ENCODE data around the gene SAA2. TPM values are rescaled to one million over a fixed set of nuclear protein-coding genes. Genes with fewer than 3 reads are reported as not detected.
A peak's percentile ranks its signal among the peaks of the same experiment; 100 is the strongest.

SAA2 gene
- total and polyA plus RNA-seq, 2 donors from 2014 or later, result 4.4 to 82.0 TPM

DNA sequence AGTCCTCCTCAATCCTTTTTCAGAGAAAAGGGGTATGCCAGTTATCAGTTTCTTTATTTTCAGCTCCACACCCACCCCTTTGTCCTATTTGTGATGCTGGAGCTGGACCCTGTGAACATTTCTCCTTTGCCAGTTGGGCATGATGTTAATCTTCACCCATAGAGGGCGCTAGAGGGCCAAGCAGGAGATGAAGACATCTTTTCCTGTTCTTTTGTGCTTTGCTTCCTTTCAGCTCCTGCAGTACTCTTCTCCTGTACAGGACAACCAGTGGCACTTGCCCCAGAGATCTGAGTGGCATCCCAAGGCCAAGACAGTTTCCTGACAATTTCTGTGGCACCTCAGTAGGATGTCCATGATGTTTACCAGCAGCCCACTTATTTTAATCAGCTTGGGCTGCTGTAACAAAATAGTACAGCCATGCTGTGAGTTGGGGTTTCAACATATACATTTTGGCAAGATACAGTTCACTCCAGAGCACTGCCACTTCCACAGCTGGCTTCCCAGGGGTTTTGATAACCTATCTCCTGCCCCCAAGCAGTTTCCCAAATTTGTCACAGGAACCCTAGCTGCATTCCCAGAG, 4.6 kb downstream of the SAA2 start:
- Histone ChIP-seq H3K9me3 (ENCODE audit: control insufficient read depth in 2 of 3, insufficient read depth in 1 of 3, low read length in 3 of 3) (no peaks in the 10 kb centered on the region), H3K36me3 (ENCODE audit: control insufficient read depth in 2 of 3, insufficient read depth in 3 of 3, low read length in 3 of 3) (no peaks in the 10 kb centered on the region), H3K4me1 (ENCODE audit: control insufficient read depth in 2 of 3, insufficient read depth in 2 of 3, low read depth in 1 of 3, low read length in 3 of 3) (no peaks in the 10 kb centered on the region), H3K9ac (ENCODE audit: low read length in 3 of 3) (no peak overlapping the region), H3K4me3 (ENCODE audit: low read length in 3 of 3) (no peak overlapping the region), H3K27me3 (ENCODE audit: control insufficient read depth, insufficient read depth, low read length) (no peaks in the 10 kb centered on the region), H3K27ac (ENCODE audit: low read depth in 2 of 2, low read length in 2 of 2) (no peak overlapping the region)
- DNase-seq (peak in 3 of 5 donors; percentile 31 to 62 (median 43)), FAIRE-seq (no peak)
- TF ChIP-seq, protein P1, sequence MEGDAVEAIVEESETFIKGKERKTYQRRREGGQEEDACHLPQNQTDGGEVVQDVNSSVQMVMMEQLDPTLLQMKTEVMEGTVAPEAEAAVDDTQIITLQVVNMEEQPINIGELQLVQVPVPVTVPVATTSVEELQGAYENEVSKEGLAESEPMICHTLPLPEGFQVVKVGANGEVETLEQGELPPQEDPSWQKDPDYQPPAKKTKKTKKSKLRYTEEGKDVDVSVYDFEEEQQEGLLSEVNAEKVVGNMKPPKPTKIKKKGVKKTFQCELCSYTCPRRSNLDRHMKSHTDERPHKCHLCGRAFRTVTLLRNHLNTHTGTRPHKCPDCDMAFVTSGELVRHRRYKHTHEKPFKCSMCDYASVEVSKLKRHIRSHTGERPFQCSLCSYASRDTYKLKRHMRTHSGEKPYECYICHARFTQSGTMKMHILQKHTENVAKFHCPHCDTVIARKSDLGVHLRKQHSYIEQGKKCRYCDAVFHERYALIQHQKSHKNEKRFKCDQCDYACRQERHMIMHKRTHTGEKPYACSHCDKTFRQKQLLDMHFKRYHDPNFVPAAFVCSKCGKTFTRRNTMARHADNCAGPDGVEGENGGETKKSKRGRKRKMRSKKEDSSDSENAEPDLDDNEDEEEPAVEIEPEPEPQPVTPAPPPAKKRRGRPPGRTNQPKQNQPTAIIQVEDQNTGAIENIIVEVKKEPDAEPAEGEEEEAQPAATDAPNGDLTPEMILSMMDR (IDR thresholded peaks at IDR 0.05; ENCODE audit: borderline replicate concordance, extremely low read depth, insufficient read depth), result peak; percentile 69
- intact Hi-C loops (cut with DNase I), result no loop called here

DNA sequence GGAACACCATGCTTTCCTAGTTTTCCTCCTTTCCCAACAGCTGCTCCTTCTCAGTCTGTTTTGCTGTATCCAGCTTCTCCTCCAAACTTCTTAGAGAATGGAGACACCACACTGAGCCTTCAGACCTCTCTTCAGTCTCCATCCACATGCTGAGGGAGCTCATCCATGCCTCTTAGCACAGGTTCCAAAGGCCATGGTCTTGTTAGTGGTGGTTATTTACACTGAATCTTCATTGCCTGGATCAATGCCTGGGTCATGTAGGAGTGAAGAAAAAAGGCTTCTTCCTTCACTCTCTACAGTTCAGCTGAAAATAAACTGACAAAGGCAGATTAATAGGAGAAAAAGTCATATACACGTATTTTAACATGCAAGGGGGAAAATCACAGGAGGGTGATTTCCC, 8.8 kb downstream of the SAA2 start:
- DNase-seq (no peak), FAIRE-seq (no peak)
- H3K27me3 ChIP-seq (ENCODE audit: control insufficient read depth, insufficient read depth, low read length), result no peaks in the 10 kb centered on the region
- no peak overlapping the region for H3K4me3 ChIP-seq (ENCODE audit: low read length in 3 of 3)
- intact Hi-C loops (cut with DNase I), result no loop called here
- no peak overlapping the region for H3K9ac ChIP-seq (ENCODE audit: low read length in 3 of 3)
- H3K9me3 ChIP-seq (ENCODE audit: control insufficient read depth in 2 of 3, insufficient read depth in 1 of 3, low read length in 3 of 3), result no peaks in the 10 kb centered on the region
- H3K4me1 ChIP-seq (ENCODE audit: control insufficient read depth in 2 of 3, insufficient read depth in 2 of 3, low read depth in 1 of 3, low read length in 3 of 3), result no peaks in the 10 kb centered on the region
- no peaks in the 10 kb centered on the region for H3K36me3 ChIP-seq (ENCODE audit: control insufficient read depth in 2 of 3, insufficient read depth in 3 of 3, low read length in 3 of 3)
- TF ChIP-seq, protein P1 (IDR thresholded peaks at IDR 0.05; ENCODE audit: borderline replicate concordance, extremely low read depth, insufficient read depth), result no peak
- H3K27ac ChIP-seq (ENCODE audit: low read depth in 2 of 2, low read length in 2 of 2), result no peak overlapping the region

DNA sequence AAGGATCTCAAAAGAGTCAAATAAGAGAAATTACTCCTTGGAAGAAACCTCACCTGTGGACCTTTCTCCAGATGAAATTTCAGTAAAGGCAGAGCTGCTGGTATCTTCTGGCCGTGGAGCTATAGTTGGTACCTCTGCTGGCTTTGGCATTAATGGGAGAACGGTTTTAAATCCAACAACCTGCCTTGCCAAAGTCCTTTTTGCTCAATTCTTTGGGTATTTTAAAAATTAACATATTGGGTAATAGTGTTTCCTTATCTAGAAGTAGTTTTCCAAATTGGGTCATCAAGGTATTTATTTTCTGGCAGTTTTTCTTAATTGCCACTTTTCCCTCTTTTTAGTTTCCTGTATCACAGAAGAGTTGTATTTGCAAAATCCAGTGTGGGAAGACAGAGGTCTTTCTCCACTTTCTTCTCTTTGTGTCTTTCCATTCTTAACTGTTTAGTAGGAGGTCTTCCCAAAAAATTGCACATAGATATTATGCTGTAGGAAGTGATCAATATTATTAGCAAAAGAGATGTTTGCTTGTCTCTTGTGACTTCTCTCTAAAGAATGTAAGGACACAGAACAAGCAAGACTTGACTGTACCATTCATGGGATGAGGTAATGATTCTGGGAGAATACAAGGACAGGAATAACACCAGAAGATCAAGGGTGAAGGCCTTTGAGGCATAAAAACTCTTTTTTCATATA, 11.7 kb downstream of the SAA2 start, which contains the start of gene SAA4:
TSS of gene SAA4 (minus strand) at position 139 of the 693 bp plus-strand sequence. CDS start 876 bp downstream, outside the sequence.
- FAIRE-seq, result no peak

More for the DNA sequence above, 11.7 kb downstream of the SAA2 start, which contains the start of gene SAA4:
- Histone ChIP-seq H3K27ac (ENCODE audit: low read depth in 2 of 2, low read length in 2 of 2) (no peak within 1 kb of the TSS), H3K9ac (ENCODE audit: low read length in 3 of 3) (no peak within 1 kb of the TSS), H3K27me3 (ENCODE audit: control insufficient read depth, insufficient read depth, low read length) (no peaks in the 10 kb centered on the region), H3K9me3 (ENCODE audit: control insufficient read depth in 2 of 3, insufficient read depth in 1 of 3, low read length in 3 of 3) (no peaks in the 10 kb centered on the region), H3K36me3 (ENCODE audit: control insufficient read depth in 2 of 3, insufficient read depth in 3 of 3, low read length in 3 of 3) (no peaks in the 10 kb centered on the region), H3K4me3 (ENCODE audit: low read length in 3 of 3) (no peak within 1 kb of the TSS), H3K4me1 (ENCODE audit: control insufficient read depth in 2 of 3, insufficient read depth in 2 of 3, low read depth in 1 of 3, low read length in 3 of 3) (no peaks in the 10 kb centered on the region)
- TF ChIP-seq, protein P1 (IDR thresholded peaks at IDR 0.05; ENCODE audit: borderline replicate concordance, extremely low read depth, insufficient read depth), result no peak
- intact Hi-C loops (cut with DNase I), result no loop called here
- no peak for DNase-seq

Measured in kidney (tissue), 14 donors.